ENCODE measurements around the gene TULP4. TPM values are rescaled to one million over a fixed set of nuclear protein-coding genes. Genes with fewer than 3 reads are reported as not detected.
"Not testable (repeated sequence)": the region's sequence is repeated elsewhere in the genome, so short reads cannot be mapped to it uniquely, and the experiment has no call there.

TULP4 gene
- total RNA-seq, 1 donor from 2014 or later = 29.9 TPM

DNA sequence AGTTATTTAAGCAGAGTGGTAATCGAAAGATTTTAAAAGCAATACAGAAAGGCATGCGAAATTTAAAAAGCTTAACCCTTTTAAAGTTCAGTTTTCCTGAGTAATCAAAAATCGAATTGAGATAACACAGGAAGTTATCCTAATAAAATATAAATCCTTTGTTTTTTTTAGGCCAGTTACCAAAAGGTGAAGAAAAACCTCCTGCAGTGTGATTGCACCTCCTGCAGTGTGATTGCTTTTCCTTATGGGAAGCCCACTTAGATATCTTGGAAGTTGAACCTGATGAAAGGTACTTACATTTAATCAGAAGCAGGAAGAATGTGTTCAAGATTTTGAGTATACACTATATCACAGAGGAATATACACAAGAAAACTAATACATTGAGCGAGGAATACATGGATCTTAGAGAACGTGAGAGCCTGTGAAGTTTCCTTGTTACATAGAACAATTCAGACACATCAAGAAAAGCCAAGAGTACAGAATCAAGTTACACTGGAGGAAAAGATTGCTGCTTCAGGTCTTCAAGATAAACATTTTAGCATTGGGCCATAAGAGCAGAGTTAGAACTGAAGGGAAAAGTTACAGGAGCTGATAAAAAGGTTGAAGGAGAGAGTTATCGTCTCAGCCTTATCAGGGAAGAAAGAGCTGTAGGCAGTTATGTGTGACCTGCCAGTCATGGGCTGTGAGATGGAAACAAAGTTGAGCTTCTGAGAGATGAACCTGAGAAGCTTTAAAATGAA is 240.0 kb downstream of the TULP4 start:
- intact Hi-C loops (cut with micrococcal nuclease) = no loop called here

DNA sequence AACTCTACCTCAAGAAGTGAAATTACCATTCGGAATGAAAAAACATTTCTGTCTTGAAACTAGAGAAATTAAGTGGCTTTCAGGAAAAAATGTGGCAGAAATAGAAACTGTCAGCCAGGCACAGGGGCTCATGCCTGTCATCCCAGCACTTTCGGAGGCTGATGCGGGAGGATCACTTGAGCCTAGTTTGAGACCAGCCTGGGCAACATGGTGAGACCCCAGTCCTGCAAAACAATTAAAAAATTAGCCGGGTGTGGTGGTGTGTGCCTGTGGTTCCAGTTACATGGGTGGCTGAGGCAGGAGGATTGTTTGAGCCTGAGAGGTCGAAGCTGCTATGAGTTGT is 240.5 kb downstream of the TULP4 start:
- intact Hi-C loops (cut with micrococcal nuclease) = no loop called here

DNA sequence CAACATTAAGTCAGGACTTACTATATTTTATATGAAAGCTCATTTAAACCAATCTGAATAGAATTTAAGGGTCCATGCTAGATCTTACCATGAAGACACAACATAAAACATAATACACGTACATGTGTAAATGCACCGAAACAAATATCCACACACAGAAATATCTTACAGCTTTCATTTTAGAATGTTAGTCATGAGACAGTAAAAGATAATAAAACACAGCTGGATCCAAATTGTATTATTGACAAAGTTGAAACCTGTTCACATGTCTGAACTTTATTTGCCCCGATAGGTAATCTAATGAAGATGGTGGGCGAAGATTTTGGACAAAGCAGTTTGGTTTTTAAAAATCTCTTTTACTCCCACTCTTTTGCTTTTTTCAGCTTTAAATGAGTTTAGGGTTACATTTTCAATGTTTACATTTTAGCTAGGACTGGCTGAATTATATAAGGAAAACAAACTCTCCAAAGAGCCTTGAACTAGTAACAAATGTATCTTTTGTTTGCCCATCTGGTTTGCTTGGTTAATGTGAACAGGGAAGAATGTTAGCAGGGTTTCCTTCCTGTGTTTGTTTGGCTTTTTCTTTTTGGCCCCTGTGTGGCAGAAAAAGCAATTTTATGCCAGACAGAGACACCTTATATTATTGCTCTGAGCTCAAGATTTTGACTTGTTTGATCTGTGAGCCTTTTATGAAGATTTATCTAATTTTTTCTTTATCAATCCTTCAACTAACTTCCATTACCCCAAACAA is 242.5 kb downstream of the TULP4 start:
- intact Hi-C loops (cut with micrococcal nuclease) = no loop called here

DNA sequence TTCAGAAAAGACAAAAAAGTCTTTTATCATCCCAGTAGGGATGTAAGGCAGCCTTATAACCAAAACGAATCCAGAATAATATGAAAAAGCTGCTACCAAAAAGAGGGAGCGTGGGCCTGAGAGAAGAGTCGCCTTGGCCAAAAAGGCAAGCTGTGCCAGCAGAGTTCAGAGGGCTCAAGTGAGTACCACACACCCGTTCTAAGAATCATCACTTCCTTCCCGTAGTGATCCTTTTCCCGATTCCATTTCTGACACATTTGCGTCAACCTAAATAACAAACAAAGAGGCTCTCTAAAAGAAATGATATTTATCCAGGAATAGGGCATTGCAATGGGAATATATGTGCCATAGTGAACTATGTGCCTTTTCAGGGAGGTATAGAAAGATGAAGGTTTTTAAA is 243.8 kb downstream of the TULP4 start:
- intact Hi-C loops (cut with micrococcal nuclease) = no loop called here

DNA sequence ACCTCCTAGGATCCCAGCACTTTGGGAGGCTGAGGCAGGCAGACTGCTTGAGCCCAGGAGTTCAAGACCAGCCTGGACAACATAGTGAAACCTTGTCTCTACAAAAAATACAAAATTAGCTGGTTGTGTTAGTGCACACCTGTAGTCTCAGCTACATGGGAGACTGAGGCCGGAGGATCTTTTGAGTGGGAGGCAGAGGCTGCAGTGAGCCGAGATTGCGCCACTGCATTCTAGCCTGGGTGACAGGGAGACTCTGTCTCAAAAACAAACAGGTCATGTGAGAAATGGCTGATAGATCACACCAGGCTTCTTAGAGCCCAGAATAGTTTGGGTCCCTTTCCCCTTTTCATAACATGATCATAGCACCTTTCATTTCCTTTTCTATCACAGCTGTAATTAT is 244.8 kb downstream of the TULP4 start:
- intact Hi-C loops (cut with micrococcal nuclease) = not testable (repeated sequence)

DNA sequence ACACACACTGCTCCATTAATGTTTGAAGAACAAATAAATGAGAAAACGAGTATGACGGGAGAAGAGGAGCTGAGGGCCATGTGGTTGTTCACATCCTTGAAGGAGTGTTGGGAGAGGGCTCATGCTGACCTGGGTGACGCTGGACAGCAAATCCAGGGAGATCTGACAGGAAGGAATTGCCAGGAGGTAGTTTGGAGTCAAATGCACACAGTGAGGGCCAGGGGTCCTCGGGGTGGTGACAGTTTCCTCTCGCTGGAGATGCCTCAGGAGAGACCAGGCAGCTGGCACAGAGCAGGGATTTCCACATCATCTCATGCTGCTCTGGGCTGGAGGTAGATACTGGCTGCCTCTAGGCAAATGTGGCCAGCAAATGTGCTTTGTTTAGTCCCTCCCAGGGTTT is 245.7 kb downstream of the TULP4 start:
- intact Hi-C loops (cut with micrococcal nuclease) = no loop called here

DNA sequence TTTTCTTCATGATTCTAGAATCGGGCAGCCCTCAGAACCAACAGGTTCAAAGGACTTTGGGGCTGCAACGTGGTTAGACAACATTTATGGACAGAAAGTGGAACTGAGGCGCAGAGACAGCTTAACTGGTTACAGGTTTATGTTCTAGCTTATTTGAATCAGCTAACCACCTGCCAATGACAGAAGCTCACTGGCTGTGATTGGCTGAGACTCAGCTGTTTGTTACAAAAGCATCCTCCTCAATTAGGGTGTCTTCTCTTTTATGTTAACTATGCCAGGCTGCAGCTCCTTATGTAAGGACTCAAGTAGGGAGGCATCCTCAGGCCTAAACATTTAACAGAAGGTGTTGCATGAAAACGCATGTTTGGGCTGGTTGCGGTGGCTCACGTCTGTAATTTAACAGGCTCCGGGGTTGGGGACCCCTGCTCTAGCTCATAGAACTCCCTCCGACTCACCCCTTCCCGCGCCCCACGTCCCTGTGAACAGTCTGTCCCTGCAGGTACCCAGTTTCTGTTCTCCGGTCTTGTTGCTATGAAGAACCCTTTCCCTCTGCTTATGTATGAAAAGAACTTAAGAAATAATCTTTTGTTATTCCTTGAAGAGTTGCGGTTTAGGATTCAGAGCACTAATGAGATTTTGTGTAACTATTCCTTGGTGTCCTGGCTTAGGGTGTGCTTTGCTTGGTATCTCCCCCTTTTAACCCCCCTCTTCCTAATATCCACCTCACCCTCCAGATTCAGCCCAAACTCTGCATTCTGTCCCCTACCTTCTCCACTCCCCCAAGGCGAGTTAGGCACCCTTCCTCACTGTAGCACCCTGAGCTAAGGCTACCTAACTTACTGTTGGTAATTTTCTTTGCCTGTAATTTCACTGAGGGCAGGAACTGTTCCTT is 246.4 kb downstream of the TULP4 start:
- intact Hi-C loops (cut with micrococcal nuclease) = loop anchor here (1.0 kb wide), 2 partner anchors 22 to 390 kb away; partner anchors contain the start of genes GTF2H5 and SERAC1

DNA sequence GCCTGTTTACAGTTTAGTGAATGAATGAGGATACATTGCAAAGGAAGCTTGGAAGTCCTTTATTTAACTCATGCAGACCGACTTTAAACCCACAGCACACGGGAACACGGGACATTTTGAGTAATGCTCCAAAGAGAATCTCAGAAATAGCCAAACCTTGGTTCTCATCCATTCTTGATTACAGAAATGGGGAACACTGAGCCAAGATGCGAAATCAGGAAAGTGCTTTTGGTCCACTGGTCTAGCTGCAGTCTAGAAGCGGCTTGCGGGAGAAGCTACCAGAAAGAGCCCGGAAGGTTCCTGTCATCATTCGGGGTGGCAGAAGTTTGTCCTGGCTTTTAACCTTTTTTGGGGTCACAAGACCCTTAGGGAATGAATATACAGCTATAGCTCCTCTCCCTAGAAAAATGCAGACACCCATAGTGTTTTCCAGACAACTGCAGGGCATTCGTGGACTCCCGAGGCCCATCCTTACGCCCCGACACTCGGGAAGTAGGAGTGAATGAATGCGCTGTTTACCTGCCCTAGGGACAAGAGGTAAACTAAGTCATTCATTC is 247.2 kb downstream of the TULP4 start:
- intact Hi-C loops (cut with micrococcal nuclease) = loop anchor here (1.0 kb wide), 2 partner anchors 23 to 391 kb away; partner anchors contain the start of genes GTF2H5 and SERAC1

DNA sequence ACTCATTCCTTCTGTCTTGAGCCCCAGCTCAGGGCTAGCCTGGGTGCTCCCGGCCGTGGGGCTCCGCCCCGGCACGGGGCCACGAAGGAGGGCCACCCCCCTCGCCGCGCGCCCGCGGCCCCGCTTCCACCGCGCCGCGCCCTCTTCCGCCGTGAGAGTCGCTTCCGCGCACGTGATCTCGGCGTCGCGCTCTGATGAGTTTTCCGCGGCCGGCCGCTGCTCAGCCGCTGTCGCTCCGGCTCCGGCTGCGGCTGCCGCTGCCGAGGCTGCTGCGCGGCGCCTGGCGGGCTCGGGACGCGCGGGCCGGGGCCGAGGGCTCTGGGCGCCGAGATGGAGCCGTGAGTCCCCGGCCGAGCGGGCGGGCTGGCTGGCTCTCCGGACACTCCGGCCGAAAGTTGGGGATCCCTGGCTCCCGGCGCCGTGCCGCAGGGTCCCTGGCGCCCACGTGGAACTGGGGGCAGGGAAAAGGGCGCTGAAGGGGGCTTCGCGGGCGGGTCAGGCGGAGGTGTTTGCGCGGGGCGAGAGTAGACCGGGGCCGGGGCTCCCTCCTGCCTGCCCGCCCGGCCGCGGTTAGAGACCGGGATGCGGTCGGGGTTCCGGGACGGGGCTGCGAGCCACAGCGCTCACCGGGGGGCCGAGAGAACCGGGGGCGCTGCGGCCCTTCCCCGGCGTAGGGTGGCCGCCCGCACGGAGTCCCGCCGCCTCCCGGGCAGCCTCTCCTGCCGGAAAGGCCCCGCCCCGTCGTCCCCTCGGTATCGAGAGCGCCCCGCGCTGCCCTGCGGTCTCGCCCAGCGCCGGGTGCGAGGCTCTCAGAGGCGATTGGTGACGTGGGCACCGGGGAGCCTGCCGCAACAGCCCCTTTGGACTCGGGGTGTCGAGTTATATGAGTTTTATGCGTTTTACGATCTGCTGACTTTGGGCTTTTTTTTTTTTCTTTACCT is 247.9 kb downstream of the TULP4 start, which contains the start of gene TMEM181:
Gene TMEM181 (plus strand): TSS at position 197 of the 941 bp plus-strand sequence. CDS start 134 bp downstream, at position 331.
- intact Hi-C loops (cut with micrococcal nuclease) = loop anchor here (1.0 to 5.0 kb wide), 5 partner anchors 17 to 392 kb away; partner anchors contain the start of genes GTF2H5 and SERAC1

DNA sequence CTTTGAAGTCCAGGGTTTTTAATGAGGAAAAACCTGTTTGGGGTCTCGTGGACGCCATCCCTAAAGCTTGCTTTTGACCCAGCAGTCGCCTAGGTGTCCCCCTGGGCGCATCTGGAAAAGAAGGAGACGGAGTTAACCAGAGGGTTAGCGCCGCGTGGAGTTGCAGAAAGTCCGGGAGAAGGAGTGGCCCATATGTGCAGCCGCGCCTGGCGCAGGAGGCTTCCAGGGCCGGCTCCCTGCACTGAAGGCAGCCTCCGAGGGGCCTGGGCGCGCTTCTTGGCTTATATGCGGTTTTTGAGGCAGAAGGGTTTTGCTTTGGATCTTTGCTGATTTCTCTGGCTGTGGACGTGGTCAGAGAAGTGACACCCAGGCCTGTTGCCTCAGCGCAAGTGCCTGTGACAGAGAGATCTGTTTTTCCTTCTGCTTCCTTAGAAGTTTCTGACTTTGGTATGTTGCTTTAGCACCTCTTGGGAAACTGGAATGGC is 248.6 kb downstream of the TULP4 start:
- intact Hi-C loops (cut with micrococcal nuclease) = loop anchor here (1.0 to 5.0 kb wide), 3 partner anchors 16 to 349 kb away; no protein-coding TSS in a partner anchor

Other genes with a start within 250 kb of the TULP4 start
- 4.7 and 4.9 TPM in 2 replicates for gene SERAC1, start 144.2 kb upstream of the TULP4 start, total RNA-seq
- gene GTF2H5, start 144.1 kb upstream of the TULP4 start, total RNA-seq = 19.5 and 20.8 TPM in 2 replicates
- 20.2 and 20.8 TPM in 2 replicates for gene TMEM181, start 247.6 kb downstream of the TULP4 start, total RNA-seq